Measurements from ENCODE around the gene MICB. TPM values are rescaled to one million over a fixed set of nuclear protein-coding genes. Genes with fewer than 3 reads are reported as not detected.

The MICB gene
- total and polyA plus RNA-seq, 9 of the 15 experiments (the other 6 are each of a cell fraction or from before 2014, with no cell fraction given) = 13.3 to 34.5 (median 19.8) TPM

- TF ChIP-seq RBM39 (optimal IDR thresholded peaks at IDR 0.05; ENCODE audit: low read depth, low read length) = no peak
- TF ChIP-seq CTCFL (IDR thresholded peaks at IDR 0.05; ENCODE audit: borderline replicate concordance, insufficient read depth, low read depth, low read length, poor library complexity, severe bottlenecking) = no peak
- TF ChIP-seq HNRNPL (IDR thresholded peaks at IDR 0.05; ENCODE audit: low read depth, low read length) = no peak
- TF ChIP-seq MCM5 (IDR thresholded peaks at IDR 0.05; ENCODE audit: low read depth) = 0 out of 2 replicates have a peak, but pooled peaks have one; percentile 88
- no peak for TF ChIP-seq ZNF395 (CRISPR knock-in tag; IDR thresholded peaks at IDR 0.05)
- TF ChIP-seq ZNF830 (CRISPR knock-in tag; IDR thresholded peaks at IDR 0.05) = no peak
- TF ChIP-seq STAG1 (CRISPR knock-in tag; IDR thresholded peaks at IDR 0.05; ENCODE audit: borderline replicate concordance) = no peak; the same call in 1 of the 2 replicates
- TF ChIP-seq ZBTB8A (IDR thresholded peaks at IDR 0.05; ENCODE audit: partially characterized antibody) = no peak
- TF ChIP-seq POLR2A (conservative IDR thresholded peaks at IDR 0.05) = peak; percentile 71
- no peak for TF ChIP-seq ZNF3 (CRISPR knock-in tag; IDR thresholded peaks at IDR 0.05)
- TF ChIP-seq ID3 (CRISPR knock-in tag; IDR thresholded peaks at IDR 0.05) = no peak
- peak; percentile 85 for TF ChIP-seq ID3 (tag; IDR thresholded peaks at IDR 0.05)
- no peak for TF ChIP-seq ZC3H8 (IDR thresholded peaks at IDR 0.05)
- TF ChIP-seq ZNF449 (CRISPR knock-in tag; IDR thresholded peaks at IDR 0.05) = 0 out of 2 replicates have a peak, but pooled peaks have one; percentile 6
- TF ChIP-seq TCF7 (IDR thresholded peaks at IDR 0.05; ENCODE audit: borderline replicate concordance) = 0 out of 2 replicates have a peak, but pooled peaks have one; percentile 26
- TF ChIP-seq HNRNPUL1 (IDR thresholded peaks at IDR 0.05; ENCODE audit: low read length) = no peak
- no peak for TF ChIP-seq HEY1 (CRISPR knock-in tag; IDR thresholded peaks at IDR 0.05; ENCODE audit: borderline replicate concordance)
- TF ChIP-seq RBFOX2 (IDR thresholded peaks at IDR 0.05; ENCODE audit: low read depth, low read length) = peak; percentile 66
- peak; percentile 97 for TF ChIP-seq E2F8 (IDR thresholded peaks at IDR 0.05; ENCODE audit: low read depth, partially characterized antibody)
Observed at GRCh38 chr6:31546958-31547726, 49.2 kb downstream of the MICB start, which contains the start of gene NFKBIL1 (continued).

Data from K562 (cell line).